A549 treated with CORT108297 at 1 μM for 4 hours (cell line): ENCODE data around the gene FANCB. TPM values are rescaled to one million over a fixed set of nuclear protein-coding genes. Genes with fewer than 3 reads are reported as not detected.

ENCODE experiments used
- total RNA-seq: library from RNA; stranded (reverse); fragments of 200-300 nt; extraction: Qiagen RNA extraction; gene quantifications from 5 replicates; pipeline ENCODE4 v1.2.3, GENCODE V29; 2022

The FANCB gene
- total RNA-seq: 3.0 to 3.5 TPM (median 3.4 TPM) in 5 replicates

GRCh38 chrX:14872851-14873675 lies at the start of gene FANCB, which contains the start of gene MOSPD2:
Gene FANCB (minus strand): TSS chrX:14873069. CDS start chrX:14865510, 7,559 bp downstream.
Gene MOSPD2 (plus strand): TSS chrX:14873421. CDS start chrX:14873529, 108 bp downstream.

Other genes starting within 250 kb of the FANCB start
- 7.6 to 10.5 TPM (median 9.6 TPM) in 5 replicates for gene MOSPD2, start 352 bp upstream of the FANCB start, total RNA-seq